ENCODE results near the gene KANSL1.

DNA sequence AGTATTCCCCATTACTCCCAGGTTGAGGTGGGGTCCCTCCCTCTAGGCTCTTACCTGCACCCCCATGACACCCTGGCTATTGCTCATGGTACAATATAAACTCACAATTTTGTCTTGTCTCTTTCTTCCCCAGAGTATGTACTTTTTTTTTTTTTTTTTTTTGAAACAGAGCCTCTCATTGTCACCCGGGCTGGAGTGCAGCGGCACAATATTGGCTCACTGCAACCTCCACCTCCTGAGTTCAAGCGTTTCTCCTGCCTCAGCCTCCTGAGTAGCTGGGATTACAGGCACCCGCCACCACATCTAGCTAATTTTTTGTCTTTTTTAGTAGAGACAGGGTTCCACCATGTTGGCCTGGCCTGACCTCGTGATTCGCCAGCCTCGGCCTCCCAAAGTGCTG lies 8.5 kb downstream of the KANSL1 start:
- TF ChIP-seq, protein P1, sequence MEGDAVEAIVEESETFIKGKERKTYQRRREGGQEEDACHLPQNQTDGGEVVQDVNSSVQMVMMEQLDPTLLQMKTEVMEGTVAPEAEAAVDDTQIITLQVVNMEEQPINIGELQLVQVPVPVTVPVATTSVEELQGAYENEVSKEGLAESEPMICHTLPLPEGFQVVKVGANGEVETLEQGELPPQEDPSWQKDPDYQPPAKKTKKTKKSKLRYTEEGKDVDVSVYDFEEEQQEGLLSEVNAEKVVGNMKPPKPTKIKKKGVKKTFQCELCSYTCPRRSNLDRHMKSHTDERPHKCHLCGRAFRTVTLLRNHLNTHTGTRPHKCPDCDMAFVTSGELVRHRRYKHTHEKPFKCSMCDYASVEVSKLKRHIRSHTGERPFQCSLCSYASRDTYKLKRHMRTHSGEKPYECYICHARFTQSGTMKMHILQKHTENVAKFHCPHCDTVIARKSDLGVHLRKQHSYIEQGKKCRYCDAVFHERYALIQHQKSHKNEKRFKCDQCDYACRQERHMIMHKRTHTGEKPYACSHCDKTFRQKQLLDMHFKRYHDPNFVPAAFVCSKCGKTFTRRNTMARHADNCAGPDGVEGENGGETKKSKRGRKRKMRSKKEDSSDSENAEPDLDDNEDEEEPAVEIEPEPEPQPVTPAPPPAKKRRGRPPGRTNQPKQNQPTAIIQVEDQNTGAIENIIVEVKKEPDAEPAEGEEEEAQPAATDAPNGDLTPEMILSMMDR (IDR thresholded peaks at IDR 0.05; ENCODE audit: low read depth, low read length) = no peak
- no peak for TF ChIP-seq POLR2A (IDR thresholded peaks at IDR 0.05; ENCODE audit: extremely low read depth, insufficient read length)
- TF ChIP-seq, protein P2, sequence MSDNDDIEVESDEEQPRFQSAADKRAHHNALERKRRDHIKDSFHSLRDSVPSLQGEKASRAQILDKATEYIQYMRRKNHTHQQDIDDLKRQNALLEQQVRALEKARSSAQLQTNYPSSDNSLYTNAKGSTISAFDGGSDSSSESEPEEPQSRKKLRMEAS (IDR thresholded peaks at IDR 0.05; ENCODE audit: low read depth, low read length) = no peak
- TF ChIP-seq MYC (IDR thresholded peaks at IDR 0.05; ENCODE audit: low read depth, low read length) = no peak

Measured in NB4 (cell line).